Measurements from ENCODE around the gene SLCO3A1.

The SLCO3A1 gene

DNA sequence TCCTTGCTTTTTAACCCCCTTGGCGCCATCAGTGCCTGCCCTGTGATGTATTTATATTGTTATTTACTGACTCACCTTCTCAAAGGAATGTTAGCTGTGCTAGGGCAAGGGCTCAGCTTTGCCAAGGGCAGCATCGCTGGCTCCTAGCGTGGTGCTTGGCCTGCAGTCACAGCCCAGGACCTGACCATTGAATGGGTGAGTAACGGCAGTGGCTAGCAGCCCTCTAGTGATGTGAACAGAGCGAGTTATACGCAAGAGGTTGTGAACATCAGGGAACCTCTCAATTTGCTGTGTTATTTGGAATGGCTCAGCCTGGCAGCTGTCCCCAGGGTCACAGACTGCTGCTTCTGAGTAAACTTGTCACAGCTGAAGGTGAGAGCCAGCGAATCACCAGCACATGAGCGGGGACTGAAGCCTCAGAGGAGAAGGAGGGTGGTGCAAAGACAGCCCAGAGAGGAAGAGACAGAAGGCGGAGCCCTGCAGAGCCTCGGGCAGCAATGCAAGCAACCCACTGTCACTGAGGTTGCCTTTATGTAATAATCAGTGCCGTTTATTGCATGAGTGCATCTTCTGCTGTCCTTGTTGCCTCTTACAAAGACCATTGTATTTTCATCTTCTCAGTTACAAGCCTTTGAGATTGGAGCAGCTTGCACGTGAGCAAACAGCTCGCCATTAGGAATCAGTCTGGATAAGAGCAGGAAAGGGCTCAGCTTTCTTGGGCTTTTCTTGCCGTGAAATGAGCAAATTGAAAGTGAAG is 158.3 kb downstream of the SLCO3A1 start:
- no peak for DNase-seq

DNA sequence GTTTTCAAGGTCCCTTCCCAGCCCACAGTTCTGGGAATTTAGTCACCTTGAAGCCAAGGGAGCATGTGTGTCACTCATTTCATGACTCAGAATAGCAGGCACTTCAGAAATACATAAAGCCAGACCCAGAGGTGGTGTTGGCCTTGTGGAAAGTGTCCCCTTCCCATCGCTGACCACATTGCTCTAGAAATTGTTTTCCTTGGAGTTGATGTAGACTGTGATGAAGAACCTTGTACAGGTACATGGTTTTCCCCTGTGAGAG is 158.8 kb downstream of the SLCO3A1 start:
- DNase-seq, result no peak

DNA sequence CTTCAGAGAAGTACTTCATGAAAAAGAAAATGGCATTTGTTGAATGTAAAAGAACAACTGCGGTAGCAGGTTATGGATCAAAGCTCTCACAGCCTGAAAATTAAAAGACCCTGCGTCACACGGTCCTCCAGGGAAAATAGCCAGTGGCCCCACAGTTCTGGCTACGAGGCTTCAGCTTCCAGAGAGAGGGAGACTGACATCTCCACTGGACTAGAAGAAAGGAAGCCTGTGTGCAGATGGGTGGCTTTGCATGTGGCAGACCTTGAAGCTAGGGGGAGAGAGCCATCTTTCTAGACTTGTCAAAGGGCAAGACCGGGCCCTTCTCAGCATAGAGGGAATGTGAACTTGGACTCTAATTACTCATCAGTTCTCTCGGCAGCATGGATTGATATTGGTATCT is 159.4 kb downstream of the SLCO3A1 start:
- DNase-seq, result no peak

DNA sequence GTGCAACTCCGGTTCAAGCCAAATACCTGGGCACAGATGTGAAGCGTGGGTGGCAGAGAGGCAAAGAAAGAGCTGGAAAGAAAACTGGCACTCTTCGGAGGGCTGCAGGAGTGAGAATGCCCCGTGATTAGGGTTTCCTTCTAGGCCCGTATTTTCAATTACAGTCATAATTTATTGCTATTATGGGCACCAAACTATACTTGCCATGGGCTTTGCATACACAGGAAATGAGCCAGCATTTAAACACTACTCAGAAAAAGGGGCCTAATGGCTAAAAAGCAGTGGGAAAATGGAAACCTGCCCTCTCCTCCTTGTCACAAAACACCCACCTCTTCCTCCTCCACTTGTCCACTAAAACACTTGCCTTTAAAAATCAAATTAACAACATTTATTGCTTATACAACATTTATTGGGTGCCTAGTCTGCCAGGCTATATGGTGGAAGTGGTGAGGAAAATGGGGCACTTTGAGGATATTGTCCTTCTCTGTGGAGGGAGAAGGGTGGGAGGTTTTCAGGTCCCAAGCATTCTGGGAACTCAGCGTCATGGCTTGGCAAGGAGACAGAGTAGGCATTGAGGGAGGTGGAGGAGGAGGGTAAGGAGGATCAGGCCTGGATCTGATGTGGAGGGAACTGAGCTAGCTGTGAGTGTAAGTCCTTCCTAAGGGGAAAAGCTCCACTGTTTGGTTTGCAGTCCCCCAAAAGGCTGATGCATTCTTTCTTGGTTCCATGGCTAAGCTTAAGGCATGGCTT is 160.9 kb downstream of the SLCO3A1 start:
- DNase-seq, result no peak

DNA sequence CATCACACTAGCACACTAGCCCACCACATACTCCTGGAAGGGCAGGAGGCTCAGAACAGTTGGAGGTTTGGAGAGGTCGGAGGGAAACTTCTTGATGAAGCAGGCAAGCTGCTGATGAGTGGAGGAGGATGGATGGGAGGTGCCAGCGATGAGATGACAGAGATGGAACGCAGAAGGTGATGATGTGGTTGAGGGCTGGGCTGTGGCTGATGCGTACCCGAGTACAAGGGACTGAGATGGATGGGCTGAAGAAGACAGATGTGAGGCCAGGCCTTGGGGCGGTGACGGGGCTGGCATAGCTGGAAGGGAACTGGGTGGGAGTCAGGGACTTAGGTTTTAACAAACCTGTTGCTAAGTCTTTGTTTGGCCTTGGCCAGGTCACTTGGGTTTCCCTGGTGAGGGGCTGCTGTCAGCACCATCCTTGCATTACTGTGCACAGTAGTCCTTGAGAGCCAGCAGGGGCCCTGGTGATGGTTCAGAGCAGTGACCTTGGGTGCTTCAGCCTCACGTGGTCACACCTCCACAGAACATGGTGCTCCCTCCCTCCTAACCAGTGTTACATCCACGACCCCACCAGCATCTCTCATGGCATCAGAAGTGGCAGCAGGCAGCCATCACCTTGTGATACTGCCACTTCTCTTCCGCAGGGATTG is 164.5 kb downstream of the SLCO3A1 start:
- no peak for DNase-seq

DNA sequence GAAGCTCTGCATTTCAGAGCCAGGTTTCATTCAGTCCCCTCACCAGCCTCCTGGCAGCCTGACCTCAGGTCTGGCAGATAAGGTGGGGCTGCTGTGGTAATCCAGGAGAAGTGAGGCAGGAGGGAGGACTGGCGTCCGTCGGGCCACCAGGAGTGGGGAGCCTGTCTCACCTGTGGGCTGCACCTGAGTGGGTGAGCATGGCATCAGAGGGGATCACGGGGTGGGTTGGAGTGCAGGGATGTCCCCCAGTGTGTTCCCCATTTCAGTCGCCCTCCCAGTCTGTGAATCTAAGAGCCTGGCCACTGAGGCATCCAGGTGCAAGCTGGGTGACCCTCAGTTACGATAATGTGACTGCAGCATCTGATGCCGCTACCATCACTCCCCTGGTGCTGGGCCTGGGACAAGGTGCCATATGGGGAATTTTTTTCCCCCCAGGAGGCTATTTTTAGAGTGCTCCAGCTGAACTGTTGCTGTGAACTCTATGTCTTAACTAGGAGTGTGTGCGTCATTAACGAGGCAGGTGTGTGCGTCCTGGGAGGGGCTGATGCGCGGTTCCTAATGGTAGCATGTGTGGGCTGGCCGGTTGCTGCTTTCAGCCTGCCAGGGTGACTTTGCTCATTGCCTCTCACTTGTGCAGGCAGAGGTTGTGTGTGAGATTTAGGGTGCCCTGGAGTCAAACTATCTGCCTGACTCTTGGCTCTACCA is 165.2 kb downstream of the SLCO3A1 start:
- no peak for DNase-seq

DNA sequence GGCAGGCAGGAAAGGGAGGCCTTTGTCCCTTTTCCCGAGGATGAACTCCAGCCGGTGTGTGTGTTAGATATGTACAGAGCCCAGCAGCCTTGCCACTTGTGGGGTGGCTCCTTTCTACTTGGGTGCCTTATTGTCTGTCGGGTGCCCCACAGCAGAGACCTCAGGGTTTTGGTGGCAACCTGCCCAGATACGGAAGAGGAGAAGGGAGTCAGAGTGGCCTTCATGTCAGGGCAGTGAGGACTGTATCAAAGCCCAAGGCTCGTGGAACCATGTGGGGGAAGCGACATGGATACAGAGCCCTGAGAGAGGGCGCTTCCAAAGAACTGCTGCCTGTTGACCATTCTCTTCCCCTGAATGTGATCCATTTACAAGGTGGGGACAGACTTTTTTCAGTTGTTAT is 166.2 kb downstream of the SLCO3A1 start:
- DNase-seq, result no peak

DNA sequence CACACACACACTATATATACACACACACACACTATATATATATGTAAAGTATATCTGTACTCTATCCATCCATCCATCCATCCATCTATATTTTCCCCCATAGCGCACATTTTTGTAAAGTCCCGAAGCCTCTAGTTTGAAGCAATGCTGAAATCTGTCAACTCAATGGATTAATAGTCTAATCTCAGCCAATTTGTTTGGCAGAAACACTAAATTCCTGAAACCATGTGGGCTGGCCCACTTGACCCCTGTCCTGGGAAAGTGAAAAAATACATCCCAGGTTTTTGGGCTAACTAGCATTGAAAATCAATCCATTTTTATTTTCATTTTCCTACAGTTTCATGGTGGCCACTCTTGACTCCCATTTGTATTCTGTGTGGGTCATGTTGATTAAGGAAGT is 166.7 kb downstream of the SLCO3A1 start:
- DNase-seq, result no peak

DNA sequence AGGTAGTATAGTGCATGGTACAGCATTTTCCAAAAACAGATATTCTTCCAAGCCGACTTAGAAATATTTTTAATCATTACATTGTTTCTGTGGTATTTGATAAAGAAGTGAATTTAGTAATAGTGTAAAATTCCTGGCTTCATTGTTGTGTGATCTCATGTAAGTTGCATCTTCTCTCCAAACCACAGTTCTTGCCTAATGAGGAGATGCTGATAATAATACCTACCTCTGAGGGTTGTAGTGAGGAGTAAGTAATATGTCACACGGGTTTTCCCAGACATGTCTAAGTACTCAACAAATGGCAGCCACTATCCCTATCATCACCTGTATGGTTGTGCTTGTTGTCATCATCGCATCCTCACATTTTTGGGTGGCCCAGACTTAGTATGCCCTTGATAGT is 167.3 kb downstream of the SLCO3A1 start:
- no peak for DNase-seq

DNA sequence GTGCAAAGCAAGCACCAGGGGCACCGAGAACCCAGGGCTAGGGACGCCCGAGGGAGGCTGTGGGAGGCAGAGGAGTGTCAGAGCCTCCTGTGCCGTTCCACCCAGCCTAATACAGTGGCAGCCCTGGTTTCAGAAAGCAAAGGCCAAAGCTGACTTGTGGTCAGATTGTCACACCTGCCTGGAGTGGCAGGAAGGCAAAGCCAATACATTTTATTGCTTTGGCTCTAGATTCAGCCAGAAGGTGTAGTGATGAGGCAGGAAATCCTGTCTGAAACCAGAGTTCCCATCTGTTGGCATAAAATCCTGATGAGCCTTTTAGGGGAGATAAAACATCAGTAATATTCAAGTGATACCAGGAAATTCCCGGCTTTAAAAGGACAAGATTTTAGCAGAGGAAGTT is 168.3 kb downstream of the SLCO3A1 start:
- no peak for DNase-seq

DNA sequence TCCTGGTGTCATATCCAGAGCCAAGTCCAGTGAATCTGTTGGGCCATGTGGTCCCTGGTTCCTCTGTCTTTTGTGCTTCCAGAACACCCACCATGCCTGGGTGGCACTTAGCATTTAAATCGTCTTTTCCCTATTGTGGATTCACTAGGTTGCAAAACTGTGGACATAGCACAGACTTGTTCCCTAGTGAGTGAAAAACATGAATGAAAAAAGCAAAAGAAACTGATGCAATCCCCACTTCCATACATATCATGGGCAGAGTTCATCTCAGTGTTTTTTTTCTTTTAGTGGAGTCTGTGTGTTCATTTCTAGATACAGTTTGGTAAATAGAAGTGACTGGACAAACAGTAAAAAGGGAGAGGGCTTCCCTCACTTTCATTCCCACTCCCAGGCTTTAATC is 170.5 kb downstream of the SLCO3A1 start:
- DNase-seq, result no peak

DNA sequence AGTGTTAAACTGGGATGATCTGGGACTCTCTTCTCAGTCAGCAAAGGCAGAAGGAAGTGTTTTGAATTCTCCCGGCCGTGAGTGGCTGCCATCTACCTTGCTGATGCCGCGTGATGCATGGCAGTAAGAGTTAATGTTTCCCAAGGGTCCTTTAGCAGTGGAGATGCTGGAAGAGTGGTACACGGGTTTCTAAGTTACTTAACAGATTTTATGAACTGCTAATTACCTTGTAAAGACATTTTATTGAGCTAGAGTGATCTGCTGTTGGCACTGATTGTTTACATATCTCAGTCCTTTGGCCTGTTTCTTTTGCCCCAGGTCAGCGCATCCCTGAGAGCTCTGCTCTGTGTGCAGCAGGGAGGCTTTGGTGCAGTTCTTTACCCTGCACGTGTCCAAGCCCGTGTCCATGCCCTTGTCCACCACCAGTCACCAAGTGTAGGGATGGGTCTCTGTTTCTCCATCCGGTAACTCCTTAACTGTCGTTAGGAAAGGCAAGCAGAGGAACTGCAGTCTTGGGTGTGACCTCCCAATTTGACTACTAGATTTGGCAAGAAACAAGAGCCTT is 172.3 kb downstream of the SLCO3A1 start:
- no peak for DNase-seq

DNA sequence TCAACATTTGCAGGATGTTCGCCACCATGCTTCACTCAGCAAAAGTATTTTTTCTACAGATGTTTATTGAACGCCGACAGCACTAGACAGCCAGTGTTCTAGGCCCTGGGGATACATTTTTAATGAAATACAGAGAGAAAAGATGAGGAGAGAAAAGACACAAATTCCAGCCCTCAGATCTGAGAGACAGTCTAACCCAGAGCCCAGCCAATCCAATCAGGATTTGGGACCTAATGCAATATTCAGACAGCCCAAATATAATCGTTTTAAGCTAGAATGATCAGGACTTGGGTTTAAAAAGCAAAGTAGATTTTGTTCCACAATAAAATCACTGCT is 174.8 kb downstream of the SLCO3A1 start:
- no peak for DNase-seq

DNA sequence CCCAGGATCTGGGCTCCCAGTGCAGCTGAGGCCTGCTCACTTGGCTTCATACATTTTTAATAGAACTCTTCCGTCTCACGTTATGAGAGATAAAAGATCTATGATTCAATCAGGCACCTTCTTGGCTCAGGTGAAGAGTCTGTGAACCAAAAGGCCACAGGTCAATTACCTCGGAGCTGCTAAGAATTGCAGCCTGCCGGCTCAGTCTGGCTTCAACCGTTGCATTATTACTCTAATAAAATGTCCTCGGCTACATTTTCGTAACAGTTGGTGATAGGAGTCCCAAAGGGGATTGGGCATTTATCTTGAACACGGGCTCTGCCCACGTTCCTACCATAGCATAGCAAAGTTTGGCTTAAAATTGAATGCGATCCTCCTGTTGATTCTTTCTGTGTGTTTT is 176.3 kb downstream of the SLCO3A1 start:
- no peak for DNase-seq

DNA sequence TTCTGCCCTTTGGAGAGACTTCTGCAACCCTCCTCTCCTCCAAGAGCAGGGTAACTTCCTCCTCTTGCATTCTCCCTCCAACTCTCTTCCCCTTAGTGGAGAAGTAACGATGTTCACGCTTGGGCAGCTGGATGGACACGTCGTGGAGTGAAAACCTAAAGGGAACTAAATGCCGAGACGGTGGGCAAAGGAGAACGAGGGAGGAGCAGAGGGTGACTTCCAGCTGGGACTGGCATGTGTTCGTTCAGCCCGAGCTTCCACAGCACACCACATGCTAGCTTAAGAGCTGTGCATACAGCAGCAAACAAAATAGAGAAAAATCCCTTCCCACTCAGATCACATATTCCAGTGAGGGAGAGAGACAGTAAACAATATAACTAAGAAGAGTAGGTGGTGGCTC is 179.8 kb downstream of the SLCO3A1 start:
- DNase-seq, result no peak

DNA sequence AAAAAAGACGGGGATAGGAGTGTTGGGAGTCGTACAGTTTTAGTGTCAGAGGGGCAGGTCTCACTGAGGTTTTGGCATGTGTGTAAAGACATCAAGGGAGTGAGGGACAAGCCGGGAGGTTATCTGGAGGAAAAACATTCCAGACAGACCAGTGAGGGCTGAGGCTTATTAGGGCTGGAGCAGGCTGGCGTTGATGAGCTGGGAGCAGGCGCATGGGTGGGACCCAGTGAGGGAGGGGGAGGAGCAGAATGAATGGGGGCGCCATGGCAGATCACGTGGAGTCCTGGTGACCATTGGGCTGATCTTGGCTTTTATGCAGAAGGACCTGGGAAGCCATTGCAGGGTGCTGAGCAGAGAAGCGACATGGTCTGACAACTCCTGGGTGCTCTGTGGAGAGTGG is 180.2 kb downstream of the SLCO3A1 start:
- no peak for DNase-seq

DNA sequence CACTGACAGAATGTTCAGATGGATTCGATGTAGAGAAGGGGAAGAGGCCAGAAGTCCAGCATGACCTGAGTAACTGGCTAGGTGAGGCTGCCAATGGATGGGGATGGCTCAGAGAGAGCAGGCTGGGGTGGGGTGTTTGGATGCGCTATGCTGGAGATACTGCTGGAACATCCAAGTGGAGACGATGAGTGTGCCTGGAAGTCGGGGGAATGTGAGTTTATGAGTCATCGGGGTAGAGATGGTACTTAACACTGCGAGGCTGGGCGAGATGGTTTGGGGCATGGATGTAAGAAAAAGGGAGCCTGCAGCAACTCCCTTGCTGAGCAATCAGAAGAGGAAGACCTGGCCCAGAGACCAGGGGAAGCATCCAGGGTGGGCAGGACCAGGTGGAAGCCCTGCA is 180.7 kb downstream of the SLCO3A1 start:
- DNase-seq, result no peak

DNA sequence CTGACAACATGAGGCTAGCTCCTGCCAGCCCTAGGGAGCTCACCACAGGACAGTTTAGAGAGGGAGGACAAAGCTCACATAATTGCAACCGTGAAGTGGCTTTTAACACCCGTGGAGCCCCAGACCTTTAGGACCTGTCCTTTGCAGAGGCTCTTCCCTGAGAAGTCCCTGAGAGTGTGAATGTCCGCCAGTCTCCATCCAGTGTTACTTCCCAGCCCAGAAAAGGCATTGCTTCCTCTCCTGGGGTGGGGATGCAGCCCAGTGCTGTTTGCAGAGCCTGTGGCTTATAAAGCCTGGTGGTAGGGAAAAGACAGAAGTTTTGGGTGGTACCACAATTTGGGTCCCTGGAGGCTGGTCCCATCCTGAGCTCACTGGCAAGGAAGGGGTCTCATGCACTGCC is 182.0 kb downstream of the SLCO3A1 start:
- DNase-seq, result no peak

DNA sequence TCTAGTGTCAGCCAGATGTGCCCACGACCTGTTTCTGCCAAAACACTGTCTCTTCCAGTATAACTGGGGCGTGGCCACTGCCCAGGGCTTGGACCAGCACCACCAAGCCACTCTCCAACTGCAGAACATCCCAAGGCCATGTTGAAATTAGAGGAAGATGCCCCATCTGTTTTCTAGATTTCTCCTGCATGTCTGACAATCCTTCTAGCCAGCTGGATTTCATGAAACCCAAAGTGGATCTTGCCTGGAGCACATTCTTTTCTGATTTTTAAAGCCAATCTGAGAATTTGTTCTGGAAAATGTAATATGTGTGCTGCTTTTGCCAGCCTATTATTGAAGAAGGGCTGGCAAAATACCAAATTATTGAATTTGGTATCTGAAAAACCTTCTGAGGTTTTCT is 182.5 kb downstream of the SLCO3A1 start:
- DNase-seq, result no peak

DNA sequence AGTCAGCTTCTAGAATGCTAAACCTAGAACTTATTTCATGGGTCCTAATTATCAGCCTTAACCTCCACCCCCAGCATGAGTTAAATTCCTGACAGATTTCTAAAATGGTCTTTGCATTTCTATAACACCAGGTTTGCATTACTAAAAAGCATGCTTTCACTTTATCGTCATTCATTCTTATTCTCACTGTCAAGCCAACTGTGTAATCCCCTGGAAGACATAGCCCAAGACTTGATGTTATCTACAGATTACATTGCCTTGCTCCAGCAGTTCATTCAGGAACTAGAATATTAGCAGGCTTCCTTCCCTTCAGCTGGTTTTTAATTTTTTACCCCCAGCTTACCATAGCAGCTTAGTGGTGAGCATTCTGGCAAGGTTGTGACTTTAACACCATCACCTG is 184.0 kb downstream of the SLCO3A1 start:
- DNase-seq, result no peak

DNA sequence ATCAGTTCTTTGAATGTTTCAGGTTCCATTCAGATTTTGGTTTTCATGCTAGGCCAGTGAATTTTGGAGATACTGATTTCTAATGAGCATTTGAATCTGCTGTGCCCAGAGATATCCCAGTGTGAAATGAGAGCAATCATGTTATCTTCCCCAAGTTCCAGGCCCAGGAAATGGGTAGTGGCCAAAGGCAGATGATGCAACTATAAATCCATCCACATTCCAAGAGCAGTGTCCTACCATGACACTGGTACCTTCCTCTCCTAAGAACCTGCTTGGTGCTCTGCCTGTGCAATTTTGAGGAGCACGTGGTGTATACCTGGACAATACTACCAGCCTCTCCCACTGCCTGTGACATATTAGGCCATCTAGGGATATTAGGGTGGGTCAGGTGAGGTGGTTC is 186.8 kb downstream of the SLCO3A1 start:
- DNase-seq, result no peak

DNA sequence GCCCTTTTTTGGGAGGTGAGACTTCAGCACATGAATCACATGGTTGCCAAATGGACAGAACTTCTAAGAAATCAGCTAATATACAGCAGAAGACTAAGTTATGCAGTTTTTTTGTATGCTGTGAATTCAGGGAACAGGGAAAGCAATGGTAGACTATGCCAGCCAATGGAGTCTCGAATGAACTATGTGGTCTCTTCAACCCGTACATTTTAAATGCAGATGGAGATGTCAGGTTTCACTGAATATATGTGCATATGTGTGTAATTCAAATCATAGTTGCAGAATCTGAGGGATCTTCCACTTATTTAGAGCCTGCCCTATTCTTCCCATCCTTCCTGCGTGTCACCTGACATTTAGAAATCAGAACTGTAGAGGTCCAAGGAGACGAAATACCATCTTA is 187.9 kb downstream of the SLCO3A1 start:
- no peak for DNase-seq

DNA sequence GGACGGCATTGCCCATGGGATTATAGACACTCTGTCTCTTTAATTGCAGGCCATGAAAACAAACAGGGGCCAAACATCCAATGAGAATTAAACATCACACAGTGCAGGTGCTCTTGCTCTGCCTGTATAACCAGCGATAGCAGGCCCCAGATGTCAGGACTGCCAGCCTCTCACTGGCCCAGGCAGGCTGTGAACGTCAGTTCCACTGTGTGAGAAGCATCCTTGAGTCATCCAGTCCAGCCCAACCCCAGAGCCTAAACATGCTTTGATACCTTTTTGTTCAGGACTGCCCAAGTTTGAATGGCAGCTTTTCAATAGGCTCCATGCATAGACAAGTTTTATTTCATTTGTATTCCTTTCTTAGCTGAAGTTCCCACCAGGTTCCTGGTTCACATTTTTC is 189.8 kb downstream of the SLCO3A1 start:
- DNase-seq, result no peak
